Measurements from ENCODE around the gene ATAD2B.

GRCh38 chr2:23709311-23709710 lies 217.6 kb downstream of the ATAD2B start:
- TF ChIP-seq CTCF (IDR thresholded peaks at IDR 0.05) (no peak), POLR2A (IDR thresholded peaks at IDR 0.05) (no peak)
